CD1c-positive myeloid dendritic cell (primary cell): ENCODE measurements around the gene HNRNPH1.

ENCODE experiments used
- DNase-seq: peaks from one replicate; pipeline ENCODE4 v3.0.0-alpha.2; 2016; ENCODE audit errors: extremely low spot score

Gene HNRNPH1

GRCh38 chr5:179623906-179624741 lies 653 bp upstream of the HNRNPH1 start:
- peak; percentile 47 for DNase-seq

- no peak for DNase-seq
Observed at GRCh38 chr5:179621551-179622214, 1.8 kb downstream of the HNRNPH1 start.

DNA sequence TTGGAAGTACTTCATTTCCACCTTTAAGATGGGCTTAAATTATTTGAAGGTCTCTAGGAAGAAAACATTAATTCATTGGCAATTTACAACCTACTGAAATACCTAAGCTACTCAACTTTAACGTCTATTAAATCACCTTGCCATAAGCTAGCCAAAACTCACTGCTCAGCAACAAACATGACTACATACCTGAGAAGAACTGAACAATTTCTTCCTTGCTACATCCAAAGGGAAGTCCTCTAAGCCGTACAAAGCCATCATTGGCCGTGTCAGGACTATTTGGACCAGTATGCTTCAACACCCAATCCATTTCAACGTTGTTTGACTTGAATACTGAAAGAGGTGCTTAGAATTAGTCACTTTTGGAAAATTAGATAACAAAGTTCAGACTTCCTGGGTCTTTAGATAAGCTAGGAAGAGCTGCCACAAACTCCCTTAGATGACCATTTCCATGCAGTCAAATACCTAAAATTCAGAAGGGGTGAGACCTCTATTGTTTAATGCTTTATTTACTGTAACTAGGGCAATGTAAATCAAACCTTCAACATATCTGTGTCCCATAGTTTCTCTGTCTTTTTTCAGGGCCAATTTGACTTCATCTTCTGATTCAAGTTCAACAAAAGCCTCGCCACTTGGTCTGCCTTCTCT lies 2.6 kb downstream of the HNRNPH1 start:
- no peak for DNase-seq

DNA sequence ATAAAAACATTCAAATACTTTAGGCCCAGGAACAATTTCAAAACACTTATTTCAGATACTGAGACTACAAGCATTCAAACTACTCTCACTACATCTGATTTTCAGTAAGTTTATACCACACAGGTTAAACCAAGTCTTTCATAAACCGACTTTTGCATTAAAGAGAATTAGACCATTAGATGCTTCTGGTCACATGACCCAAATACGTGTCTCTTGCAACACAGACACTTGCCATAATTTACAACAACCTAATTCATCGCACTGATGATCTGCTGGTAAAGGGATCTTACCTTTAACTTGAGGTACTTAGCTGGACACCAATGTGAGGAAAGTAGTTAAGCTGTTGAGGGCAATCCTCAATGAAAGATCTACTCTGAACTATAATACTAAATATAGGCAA lies 3.2 kb downstream of the HNRNPH1 start:
- DNase-seq: no peak

GRCh38 chr5:179619776-179620175 lies 3.7 kb downstream of the HNRNPH1 start:
- DNase-seq: no peak

- no peak for DNase-seq
Observed at GRCh38 chr5:179618923-179619554, 4.4 kb downstream of the HNRNPH1 start.

GRCh38 chr5:179617930-179618329 lies 5.5 kb downstream of the HNRNPH1 start:
- no peak for DNase-seq

- DNase-seq: no peak
Observed at GRCh38 chr5:179616002-179616594, 7.4 kb downstream of the HNRNPH1 start.

GRCh38 chr5:179615203-179615602 lies 8.3 kb downstream of the HNRNPH1 start:
- DNase-seq: no peak

DNA sequence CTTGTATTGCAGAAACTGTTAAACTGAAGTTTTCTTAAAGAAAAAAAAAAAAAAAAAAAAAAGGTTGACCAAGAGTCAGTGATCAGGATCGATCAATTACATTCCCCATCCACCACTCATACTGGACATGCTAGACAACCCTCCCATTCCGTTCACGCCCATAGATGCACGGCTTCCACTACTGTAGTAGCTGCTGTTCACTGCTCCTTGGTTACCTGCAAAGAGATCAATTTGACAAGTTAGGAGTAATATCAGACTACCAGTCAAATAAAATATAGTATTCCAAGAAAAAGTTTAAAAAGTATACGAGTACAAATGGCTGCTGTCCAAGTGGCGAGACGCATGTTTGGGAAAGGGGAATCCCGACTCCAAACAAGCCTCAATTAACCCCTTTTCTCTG lies 8.7 kb downstream of the HNRNPH1 start:
- no peak for DNase-seq

- no peak for DNase-seq
Observed at GRCh38 chr5:179613460-179614071, 9.9 kb downstream of the HNRNPH1 start.

DNA sequence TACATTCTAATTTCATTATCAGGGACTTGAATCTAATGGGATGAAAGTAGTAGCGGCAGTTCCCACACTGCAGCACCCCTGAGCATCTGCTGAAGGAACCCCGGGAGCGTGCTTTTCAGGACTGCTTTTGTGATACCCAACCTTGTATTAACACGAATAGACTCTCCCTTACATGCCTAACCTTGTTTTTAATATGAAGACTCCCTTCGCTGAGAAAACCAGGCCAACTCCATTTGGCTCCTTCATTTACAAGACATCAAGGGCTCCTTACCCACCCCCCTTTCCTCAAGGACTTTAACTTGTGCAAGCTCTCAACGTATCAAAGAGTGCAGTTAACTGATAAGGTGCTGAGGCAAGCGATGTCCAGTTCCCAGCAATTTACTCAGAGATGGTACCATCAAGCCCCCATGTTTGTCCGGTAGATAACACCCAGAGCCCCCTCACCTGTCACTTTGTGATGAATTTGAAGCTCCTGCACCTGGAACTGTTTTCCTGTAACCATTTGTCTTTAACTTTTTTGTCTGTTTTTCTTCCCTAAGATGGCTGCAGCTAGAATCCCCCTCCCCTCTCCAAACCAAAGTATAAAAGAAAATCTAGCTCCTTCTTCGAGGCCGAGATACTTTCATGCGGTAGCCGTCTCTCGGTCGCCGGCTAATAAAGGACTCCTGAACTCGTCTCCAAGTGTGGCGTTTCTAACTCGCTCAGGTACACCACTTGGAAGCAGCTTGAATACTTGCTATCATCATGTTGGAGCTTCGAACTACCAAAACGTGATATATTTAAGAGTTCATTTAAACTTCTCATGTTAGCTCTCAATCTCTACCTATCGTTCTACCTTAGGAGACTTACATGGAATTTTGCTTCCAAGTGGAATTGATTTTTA lies 10.7 kb downstream of the HNRNPH1 start:
- no peak for DNase-seq

- no peak for DNase-seq
Observed at GRCh38 chr5:179610903-179611265, 12.6 kb downstream of the HNRNPH1 start.

- no peak for DNase-seq
Observed at GRCh38 chr5:179610109-179610902, 13.2 kb downstream of the HNRNPH1 start.

- DNase-seq: no peak
Observed at GRCh38 chr5:179609834-179610108, 13.7 kb downstream of the HNRNPH1 start.

DNA sequence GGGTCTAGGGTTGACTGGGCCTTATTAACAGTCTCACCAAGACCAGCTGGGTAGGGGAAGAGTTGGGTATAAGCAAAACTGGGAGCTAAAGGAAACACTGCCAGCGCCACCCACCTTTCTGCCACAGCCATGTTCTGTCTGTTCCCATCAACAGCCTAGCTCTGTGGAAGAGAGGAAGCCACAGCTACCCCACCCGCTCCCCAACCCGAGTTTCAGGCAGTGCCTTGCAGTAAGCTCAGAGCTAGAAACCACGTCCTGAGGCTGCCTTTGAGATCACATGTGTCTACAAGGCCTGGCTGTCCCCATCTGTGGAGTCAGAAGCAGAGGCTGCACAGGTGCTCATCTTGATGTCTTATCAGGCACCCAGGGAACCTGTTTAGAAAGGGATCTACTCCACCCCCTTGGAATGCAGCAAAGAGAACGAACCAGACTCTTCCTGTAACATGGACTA lies 15.3 kb downstream of the HNRNPH1 start:
- DNase-seq: no peak

GRCh38 chr5:179607160-179607931 lies 16.1 kb downstream of the HNRNPH1 start:
- peak; percentile 63 for DNase-seq

GRCh38 chr5:179606910-179607159 lies 16.6 kb downstream of the HNRNPH1 start:
- no peak for DNase-seq
